ENCODE results near the gene P3H4. TPM values are rescaled to one million over a fixed set of nuclear protein-coding genes. Genes with fewer than 3 reads are reported as not detected.

Gene P3H4
- total RNA-seq, 2 experiments from 2014 or later = 1.3 to 2.3 TPM

DNA sequence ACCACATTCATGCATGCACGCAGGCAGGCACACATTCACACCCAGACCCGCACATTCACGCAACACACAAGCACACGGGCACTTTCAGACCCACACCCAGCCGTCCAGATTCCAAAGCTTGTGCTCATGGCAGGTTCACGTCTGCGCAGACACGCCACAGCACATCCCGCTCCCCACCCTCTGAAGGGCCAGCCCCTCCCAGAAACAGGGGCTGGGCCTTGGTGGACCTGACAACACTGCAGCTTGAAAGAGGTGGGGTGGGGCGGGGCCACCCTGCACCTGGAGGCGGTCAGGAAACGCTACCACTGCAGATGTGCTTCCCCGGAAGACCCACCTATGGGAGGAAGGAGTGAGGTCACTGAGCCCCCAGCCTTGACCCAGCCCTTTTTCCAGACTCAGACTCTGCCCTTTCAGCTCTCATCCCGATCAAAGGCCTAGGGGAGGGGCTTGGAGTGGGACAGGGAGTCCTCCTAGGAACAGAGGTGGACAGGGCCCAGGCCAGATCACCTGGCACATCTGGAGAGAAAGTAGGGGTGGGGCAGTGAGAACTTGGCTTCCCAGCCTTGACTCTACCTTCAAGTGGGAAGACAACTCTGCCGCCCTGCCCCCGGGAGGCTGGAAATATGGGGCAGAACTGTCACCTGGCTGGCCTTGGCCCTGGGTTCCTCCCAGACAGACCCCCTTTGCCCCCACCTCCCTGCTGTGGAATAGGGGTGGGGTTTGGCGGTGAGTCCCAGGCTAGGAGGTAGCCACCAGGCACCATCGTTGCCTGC, 11.0 kb downstream of the P3H4 start:
- no peak for TF ChIP-seq CTCF (IDR thresholded peaks at IDR 0.05)
- intact Hi-C loops (cut with DNase I, micrococcal nuclease) = loop anchor here (1.0 kb wide), 1 partner anchor 62 kb away; no protein-coding TSS in a partner anchor

GRCh38 chr17:41799366-41799765, 12.4 kb downstream of the P3H4 start:
- H3K9me3 Mint-ChIP-seq = no peaks in the 10 kb centered on the region
- H3K27ac Mint-ChIP-seq = no peak overlapping the region
- Histone ChIP-seq H3K9me3 (ENCODE audit: control insufficient read depth in 1 of 2, insufficient read depth in 1 of 2, low read length in 2 of 2) (no peaks in the 10 kb centered on the region), H3K27me3 (ENCODE audit: control insufficient read depth in 1 of 2, insufficient read depth in 2 of 2, low read length in 2 of 2) (no peaks in the 10 kb centered on the region), H3K36me3 (ENCODE audit: insufficient read depth, low read length) (no peaks in the 10 kb centered on the region), H3K4me1 (ENCODE audit: insufficient read depth, low read length) (peaks cover 12% of the 10 kb centered on the region), H3K27ac (ENCODE audit: low read depth in 1 of 2, low read length in 2 of 2) (no peak overlapping the region), H3K4me3 (ENCODE audit: low read length) (no peak overlapping the region)
- peaks cover 5% of the 10 kb centered on the region for H3K27me3 Mint-ChIP-seq
- peaks cover 5% of the 10 kb centered on the region for H3K4me1 Mint-ChIP-seq (ENCODE audit: low read depth)
- DNase-seq = no peak
- no peak for ATAC-seq (ENCODE audit: poor library complexity)
- no peaks in the 10 kb centered on the region for H3K36me3 Mint-ChIP-seq (ENCODE audit: low read depth)
- POLR2A ChIA-PET = no interaction called here
- CTCF ChIA-PET = no interaction called here
- H3K4me3 Mint-ChIP-seq = no peak overlapping the region
- intact Hi-C loops (cut with DNase I, micrococcal nuclease) = no loop called here
- TF ChIP-seq CTCF (IDR thresholded peaks at IDR 0.05) = no peak

More for the DNA sequence above, 11.0 kb downstream of the P3H4 start:
- no peaks in the 10 kb centered on the region for H3K27me3 ChIP-seq (ENCODE audit: control insufficient read depth in 1 of 2, insufficient read depth in 2 of 2, low read length in 2 of 2)
- peak; percentile 28 for ATAC-seq (ENCODE audit: poor library complexity)
- ChIA-PET CTCF (interaction anchor here (1.4 to 2.2 kb wide), 4 partner anchors 11 to 63 kb away, joined by 3 to 11 read pairs (median 8); partner anchors contain the start of genes JUP and P3H4), POLR2A (interaction anchor here (0.9 to 1.6 kb wide), 2 partner anchors 10 to 11 kb away, joined by 3 to 5 read pairs; partner anchors contain the start of gene P3H4)
- no peak overlapping the region for H3K27ac ChIP-seq (ENCODE audit: low read depth in 1 of 2, low read length in 2 of 2)
- H3K4me3 Mint-ChIP-seq = no peak overlapping the region
- no peak overlapping the region for H3K4me3 ChIP-seq (ENCODE audit: low read length)
- no peaks in the 10 kb centered on the region for H3K9me3 ChIP-seq (ENCODE audit: control insufficient read depth in 1 of 2, insufficient read depth in 1 of 2, low read length in 2 of 2)
- H3K36me3 ChIP-seq (ENCODE audit: insufficient read depth, low read length) = no peaks in the 10 kb centered on the region
- peaks cover 12% of the 10 kb centered on the region for H3K4me1 ChIP-seq (ENCODE audit: insufficient read depth, low read length)
- no peak overlapping the region for H3K27ac Mint-ChIP-seq
- no peaks in the 10 kb centered on the region for H3K9me3 Mint-ChIP-seq
- peak in 3 of 14 experiments; percentile 14 to 47 (median 46) for DNase-seq
- H3K27me3 Mint-ChIP-seq = peaks cover 5% of the 10 kb centered on the region
- peaks cover 5% of the 10 kb centered on the region for H3K4me1 Mint-ChIP-seq (ENCODE audit: low read depth)
- H3K36me3 Mint-ChIP-seq (ENCODE audit: low read depth) = no peaks in the 10 kb centered on the region

DNA sequence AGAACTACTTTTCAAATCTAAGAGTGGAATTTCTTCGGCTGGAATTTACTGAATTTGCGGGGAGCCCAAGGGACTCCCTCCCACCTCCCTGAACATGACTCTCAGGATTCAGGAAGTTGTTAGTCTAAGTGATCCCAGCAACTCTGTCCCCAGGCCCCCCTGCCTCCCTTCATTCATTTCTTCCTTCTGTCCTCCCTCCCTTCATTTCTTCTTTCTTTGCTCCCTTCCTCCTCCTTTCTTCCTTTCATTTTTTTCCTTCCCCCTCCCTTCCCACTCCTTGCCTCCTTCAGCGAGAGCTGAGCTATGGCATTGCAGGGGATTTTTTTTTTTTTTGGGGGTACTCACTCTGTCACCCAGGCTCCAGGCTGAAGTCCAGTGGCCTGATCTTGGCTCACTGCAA, 14.4 kb downstream of the P3H4 start:
- ATAC-seq (ENCODE audit: poor library complexity) = no peak
- Histone ChIP-seq H3K4me3 (ENCODE audit: low read length) (no peak overlapping the region), H3K9me3 (ENCODE audit: control insufficient read depth in 1 of 2, insufficient read depth in 1 of 2, low read length in 2 of 2) (no peaks in the 10 kb centered on the region), H3K27me3 (ENCODE audit: control insufficient read depth in 1 of 2, insufficient read depth in 2 of 2, low read length in 2 of 2) (no peaks in the 10 kb centered on the region), H3K4me1 (ENCODE audit: insufficient read depth, low read length) (peaks cover 12% of the 10 kb centered on the region), H3K27ac (ENCODE audit: low read depth in 1 of 2, low read length in 2 of 2) (no peak overlapping the region), H3K36me3 (ENCODE audit: insufficient read depth, low read length) (no peaks in the 10 kb centered on the region)
- ChIA-PET POLR2A (no interaction called here), CTCF (interaction anchor here (0.7 kb wide), 1 partner anchor 152 kb away, joined by 3 read pairs; no protein-coding TSS in a partner anchor)
- H3K9me3 Mint-ChIP-seq = no peaks in the 10 kb centered on the region
- no peak for TF ChIP-seq CTCF (IDR thresholded peaks at IDR 0.05)
- intact Hi-C loops (cut with DNase I, micrococcal nuclease) = no loop called here
- DNase-seq = no peak
- H3K36me3 Mint-ChIP-seq (ENCODE audit: low read depth) = no peaks in the 10 kb centered on the region
- H3K27ac Mint-ChIP-seq = no peak overlapping the region
- no peak overlapping the region for H3K4me3 Mint-ChIP-seq
- peaks cover 5% of the 10 kb centered on the region for H3K27me3 Mint-ChIP-seq
- peaks cover 5% of the 10 kb centered on the region for H3K4me1 Mint-ChIP-seq (ENCODE audit: low read depth)
